Activated naive CD4-positive, alpha-beta T cell treated with anti-CD3 and anti-CD28 coated beads, Interleukin-2, amount 50 U/mL, for 16 hours (primary cell): ENCODE data around the gene UNC5B.

Source experiments
- DNase-seq: peaks from one replicate; pipeline ENCODE4 v3.0.0-alpha.2; 2020

Gene UNC5B

DNA sequence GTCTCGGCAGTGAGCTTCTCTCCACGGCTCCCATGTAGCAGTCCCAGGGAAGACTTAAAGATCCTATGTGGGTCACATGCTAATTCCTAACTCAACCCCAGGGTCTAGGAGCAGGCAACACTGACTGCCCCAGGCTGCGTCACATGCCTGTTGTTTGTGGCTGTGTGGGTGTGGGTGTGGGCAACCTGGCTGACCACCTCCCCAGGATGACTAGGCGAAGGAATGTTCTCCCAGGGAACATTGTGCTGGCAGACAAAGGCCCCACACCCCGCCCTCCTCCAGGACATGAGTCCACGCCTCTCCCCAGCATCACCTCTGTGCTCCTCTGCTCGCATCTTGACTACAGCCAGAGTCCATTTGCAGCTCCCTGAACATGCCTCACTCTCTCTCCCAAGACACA lies 137.0 kb downstream of the UNC5B start:
- DNase-seq: no peak

- no peak for DNase-seq
Measured at GRCh38 chr10:71351087-71351486, 138.7 kb downstream of the UNC5B start.

GRCh38 chr10:71351628-71352319 lies 139.4 kb downstream of the UNC5B start:
- DNase-seq: no peak
